Measurements from ENCODE around the gene CPED1.
"Not testable (repeated sequence)": the region's sequence is repeated elsewhere in the genome, so short reads cannot be mapped to it uniquely, and the experiment has no call there.

CPED1 gene

DNA sequence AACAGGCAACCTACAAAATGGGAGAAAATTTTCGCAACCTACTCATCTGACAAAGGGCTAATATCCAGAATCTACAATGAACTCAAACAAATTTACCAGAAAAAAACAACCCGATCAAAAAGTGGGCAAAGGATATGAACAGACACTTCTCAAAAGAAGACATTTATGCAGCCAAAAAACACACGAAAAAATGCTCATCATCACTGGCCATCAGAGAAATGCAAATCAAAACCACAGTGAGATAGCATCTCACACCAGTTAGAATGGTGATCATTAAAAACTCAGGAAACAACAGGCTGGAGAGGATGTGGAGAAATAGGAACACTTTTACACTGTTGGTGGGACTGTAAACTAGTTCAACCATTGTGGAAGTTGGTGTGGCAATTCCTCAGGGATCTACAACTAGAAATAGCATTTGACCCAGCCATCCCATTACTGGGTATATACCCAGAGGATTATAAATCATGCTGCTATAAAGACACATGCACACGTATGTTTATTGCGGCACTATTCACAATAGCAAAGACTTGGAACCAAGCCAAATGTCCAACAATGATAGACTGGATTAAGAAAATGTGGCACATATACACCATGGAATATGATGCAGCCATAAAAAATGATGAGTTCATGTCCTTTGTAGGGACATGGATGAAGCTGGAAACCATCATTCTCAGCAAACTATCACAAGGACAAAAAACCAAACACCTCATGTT is 264.2 kb downstream of the CPED1 start:
- not testable (repeated sequence) for DNase-seq; H3K4me1 ChIP-seq (ENCODE audit: control insufficient read depth, insufficient read depth, low read depth, low read length); H3K4ac ChIP-seq (ENCODE audit: low read depth in 1 of 2, low read length in 2 of 2); H3K4me2 ChIP-seq (ENCODE audit: low read length, poor library complexity, severe bottlenecking); H3K79me1 ChIP-seq (replicated peaks; ENCODE audit: low read length, poor library complexity, severe bottlenecking); H4K8ac ChIP-seq (ENCODE audit: low read length); H2BK5ac ChIP-seq (ENCODE audit: low read depth, low read length, poor library complexity, severe bottlenecking); H2BK120ac ChIP-seq (ENCODE audit: low read depth, low read length); H2AFZ ChIP-seq (ENCODE audit: low read depth, low read length); H3K14ac ChIP-seq (ENCODE audit: low read length in 2 of 2); H3K27me3 ChIP-seq (ENCODE audit: control insufficient read depth in 1 of 2, insufficient read depth in 1 of 2, low read length in 2 of 2); H2BK15ac ChIP-seq (ENCODE audit: low read depth, poor library complexity, severe bottlenecking); H4K91ac ChIP-seq (ENCODE audit: low read length); H2AK5ac ChIP-seq (ENCODE audit: low read length, severe bottlenecking); H2BK12ac ChIP-seq (ENCODE audit: low read length in 2 of 2); H3K9ac ChIP-seq (ENCODE audit: low read length); H3K23ac ChIP-seq (ENCODE audit: low read length in 2 of 2); H3K4me3 ChIP-seq (ENCODE audit: insufficient read depth in 1 of 2, low read depth in 1 of 2, low read length in 2 of 2); H3K27ac ChIP-seq (ENCODE audit: low read length, poor library complexity, severe bottlenecking); H3K18ac ChIP-seq (ENCODE audit: low read depth in 1 of 2, low read length in 2 of 2)
- peaks cover 11% of the 10 kb centered on the region for H3K9me3 ChIP-seq (ENCODE audit: control insufficient read depth, low read length)
- peaks cover 0 to 14% of the 10 kb centered on the region in 2 experiments for H3K36me3 ChIP-seq (ENCODE audit: control insufficient read depth in 1 of 2, insufficient read depth in 2 of 2, low read depth in 1 of 2, low read length in 2 of 2)
- WGBS, result 100% methylated on average over 2 of the region's 5 CpGs

DNA sequence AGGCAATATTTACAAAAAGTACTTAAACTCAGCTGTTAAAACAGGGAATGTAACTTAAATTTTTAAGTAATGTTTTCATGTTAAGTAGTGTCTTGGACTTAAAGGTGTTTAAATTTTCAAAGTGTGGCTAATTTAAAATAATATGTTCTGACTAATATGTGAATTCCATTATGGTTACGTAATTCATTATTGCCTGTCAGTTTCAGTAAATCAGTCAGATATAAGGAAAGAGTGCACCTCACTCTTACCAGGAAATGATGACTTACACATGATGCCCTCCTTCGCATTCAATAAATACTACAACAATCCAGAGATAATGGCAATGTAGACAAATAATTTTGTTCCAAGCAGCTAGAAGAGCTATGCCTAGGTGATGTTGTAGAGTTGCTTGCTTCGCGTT is 271.3 kb downstream of the CPED1 start:
- Histone ChIP-seq H3K9ac (ENCODE audit: low read length) (no peak overlapping the region), H3K4me3 (ENCODE audit: insufficient read depth in 1 of 2, low read depth in 1 of 2, low read length in 2 of 2) (no peak overlapping the region), H2BK5ac (ENCODE audit: low read depth, low read length, poor library complexity, severe bottlenecking) (no peak overlapping the region), H3K18ac (ENCODE audit: low read depth in 1 of 2, low read length in 2 of 2) (no peak overlapping the region), H4K8ac (ENCODE audit: low read length) (no peak overlapping the region), H2AFZ (ENCODE audit: low read depth, low read length) (no peak overlapping the region), H3K14ac (ENCODE audit: low read length in 2 of 2) (no peak overlapping the region), H3K9me3 (ENCODE audit: control insufficient read depth, low read length) (no peaks in the 10 kb centered on the region), H3K27me3 (ENCODE audit: control insufficient read depth in 1 of 2, insufficient read depth in 1 of 2, low read length in 2 of 2) (no peaks in the 10 kb centered on the region), H3K27ac (ENCODE audit: low read length, poor library complexity, severe bottlenecking) (no peak overlapping the region), H4K91ac (ENCODE audit: low read length) (no peak overlapping the region), H3K4me2 (ENCODE audit: low read length, poor library complexity, severe bottlenecking) (no peak overlapping the region), H2BK120ac (ENCODE audit: low read depth, low read length) (no peak overlapping the region), H2BK15ac (ENCODE audit: low read depth, poor library complexity, severe bottlenecking) (no peak overlapping the region), H3K4me1 (ENCODE audit: control insufficient read depth, insufficient read depth, low read depth, low read length) (no peaks in the 10 kb centered on the region), H3K23ac (ENCODE audit: low read length in 2 of 2) (no peak overlapping the region), H2AK5ac (ENCODE audit: low read length, severe bottlenecking) (no peak overlapping the region), H3K79me1 (replicated peaks; ENCODE audit: low read length, poor library complexity, severe bottlenecking) (no peaks in the 10 kb centered on the region), H3K4ac (ENCODE audit: low read depth in 1 of 2, low read length in 2 of 2) (no peak overlapping the region), H2BK12ac (ENCODE audit: low read length in 2 of 2) (no peak overlapping the region), H3K36me3 (ENCODE audit: control insufficient read depth in 1 of 2, insufficient read depth in 2 of 2, low read depth in 1 of 2, low read length in 2 of 2) (peaks cover 0 to 3% of the 10 kb centered on the region in 2 experiments)
- no CpG with 5 or more reads among the region's 4 CpGs for WGBS
- no peak for DNase-seq

GRCh38 chr7:121261207-121261884 is 272.8 kb downstream of the CPED1 start:
- no peak overlapping the region for H2BK120ac ChIP-seq (ENCODE audit: low read depth, low read length)
- no peak overlapping the region for H2BK5ac ChIP-seq (ENCODE audit: low read depth, low read length, poor library complexity, severe bottlenecking)
- H4K8ac ChIP-seq (ENCODE audit: low read length), result no peak overlapping the region
- H2BK15ac ChIP-seq (ENCODE audit: low read depth, poor library complexity, severe bottlenecking), result no peak overlapping the region
- H3K79me1 ChIP-seq (replicated peaks; ENCODE audit: low read length, poor library complexity, severe bottlenecking), result no peaks in the 10 kb centered on the region
- no peak overlapping the region for H2BK12ac ChIP-seq (ENCODE audit: low read length in 2 of 2)
- H3K36me3 ChIP-seq (ENCODE audit: control insufficient read depth in 1 of 2, insufficient read depth in 2 of 2, low read depth in 1 of 2, low read length in 2 of 2), result peaks cover 0 to 8% of the 10 kb centered on the region in 2 experiments
- DNase-seq, result no peak
- H2AK5ac ChIP-seq (ENCODE audit: low read length, severe bottlenecking), result no peak overlapping the region
- no peak overlapping the region for H3K14ac ChIP-seq (ENCODE audit: low read length in 2 of 2)
- H3K23ac ChIP-seq (ENCODE audit: low read length in 2 of 2), result no peak overlapping the region
- H2AFZ ChIP-seq (ENCODE audit: low read depth, low read length), result no peak overlapping the region
- WGBS, result 80% methylated on average over 2 of the region's 3 CpGs
- H3K9ac ChIP-seq (ENCODE audit: low read length), result no peak overlapping the region
- H4K91ac ChIP-seq (ENCODE audit: low read length), result no peak overlapping the region
- no peak overlapping the region for H3K27ac ChIP-seq (ENCODE audit: low read length, poor library complexity, severe bottlenecking)
- H3K4me3 ChIP-seq (ENCODE audit: insufficient read depth in 1 of 2, low read depth in 1 of 2, low read length in 2 of 2), result no peak overlapping the region
- no peak overlapping the region for H3K18ac ChIP-seq (ENCODE audit: low read depth in 1 of 2, low read length in 2 of 2)
- no peaks in the 10 kb centered on the region for H3K4me1 ChIP-seq (ENCODE audit: control insufficient read depth, insufficient read depth, low read depth, low read length)
- H3K4me2 ChIP-seq (ENCODE audit: low read length, poor library complexity, severe bottlenecking), result no peak overlapping the region
- H3K27me3 ChIP-seq (ENCODE audit: control insufficient read depth in 1 of 2, insufficient read depth in 1 of 2, low read length in 2 of 2), result no peaks in the 10 kb centered on the region
- no peaks in the 10 kb centered on the region for H3K9me3 ChIP-seq (ENCODE audit: control insufficient read depth, low read length)
- no peak overlapping the region for H3K4ac ChIP-seq (ENCODE audit: low read depth in 1 of 2, low read length in 2 of 2)

DNA sequence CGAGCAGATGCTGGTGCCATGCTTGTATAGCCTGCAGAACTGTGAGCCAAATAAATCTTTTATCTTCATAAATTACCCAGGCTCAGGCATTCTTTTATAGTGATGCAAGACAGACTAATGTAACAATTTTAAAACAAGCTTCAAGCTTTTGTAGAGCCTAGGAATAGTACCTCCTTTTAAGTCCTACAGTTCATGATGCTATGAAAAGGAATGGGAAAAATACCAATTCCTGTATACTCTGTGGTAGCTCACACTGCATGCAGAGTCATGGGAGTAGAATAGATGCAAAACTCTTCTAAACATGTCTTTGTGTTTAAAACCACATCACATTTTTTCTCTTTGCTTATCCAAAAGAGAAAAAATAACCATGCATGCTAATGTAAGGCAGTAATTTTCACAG is 273.7 kb downstream of the CPED1 start:
- no peak overlapping the region for H2AFZ ChIP-seq (ENCODE audit: low read depth, low read length)
- H3K23ac ChIP-seq (ENCODE audit: low read length in 2 of 2), result no peak overlapping the region
- H2AK5ac ChIP-seq (ENCODE audit: low read length, severe bottlenecking), result no peak overlapping the region
- H3K4me1 ChIP-seq (ENCODE audit: control insufficient read depth, insufficient read depth, low read depth, low read length), result no peaks in the 10 kb centered on the region
- no peaks in the 10 kb centered on the region for H3K79me1 ChIP-seq (replicated peaks; ENCODE audit: low read length, poor library complexity, severe bottlenecking)
- H3K18ac ChIP-seq (ENCODE audit: low read depth in 1 of 2, low read length in 2 of 2), result no peak overlapping the region
- no peak overlapping the region for H3K4me3 ChIP-seq (ENCODE audit: insufficient read depth in 1 of 2, low read depth in 1 of 2, low read length in 2 of 2)
- no peak overlapping the region for H2BK120ac ChIP-seq (ENCODE audit: low read depth, low read length)
- no peak overlapping the region for H3K14ac ChIP-seq (ENCODE audit: low read length in 2 of 2)
- no peak overlapping the region for H2BK15ac ChIP-seq (ENCODE audit: low read depth, poor library complexity, severe bottlenecking)
- H3K36me3 ChIP-seq (ENCODE audit: control insufficient read depth in 1 of 2, insufficient read depth in 2 of 2, low read depth in 1 of 2, low read length in 2 of 2), result peaks cover 0 to 13% of the 10 kb centered on the region in 2 experiments
- no peak overlapping the region for H2BK5ac ChIP-seq (ENCODE audit: low read depth, low read length, poor library complexity, severe bottlenecking)
- no peak overlapping the region for H3K4ac ChIP-seq (ENCODE audit: low read depth in 1 of 2, low read length in 2 of 2)
- no peak overlapping the region for H4K91ac ChIP-seq (ENCODE audit: low read length)
- 90% methylated on average over 1 of the region's 1 CpG for WGBS
- H4K8ac ChIP-seq (ENCODE audit: low read length), result no peak overlapping the region
- no peaks in the 10 kb centered on the region for H3K27me3 ChIP-seq (ENCODE audit: control insufficient read depth in 1 of 2, insufficient read depth in 1 of 2, low read length in 2 of 2)
- no peak overlapping the region for H3K9ac ChIP-seq (ENCODE audit: low read length)
- H2BK12ac ChIP-seq (ENCODE audit: low read length in 2 of 2), result no peak overlapping the region
- DNase-seq, result no peak
- H3K4me2 ChIP-seq (ENCODE audit: low read length, poor library complexity, severe bottlenecking), result no peak overlapping the region
- H3K27ac ChIP-seq (ENCODE audit: low read length, poor library complexity, severe bottlenecking), result no peak overlapping the region
- H3K9me3 ChIP-seq (ENCODE audit: control insufficient read depth, low read length), result no peaks in the 10 kb centered on the region

All from mesenchymal stem cell (in vitro differentiated cells and primary cell).